ENCODE measurements around the gene LGALSL.

GRCh38 chr2:64456293-64456692 is 2.3 kb downstream of the LGALSL start:
- no peak for TF ChIP-seq POLR2A (IDR thresholded peaks at IDR 0.05)
- TF ChIP-seq, protein P1, sequence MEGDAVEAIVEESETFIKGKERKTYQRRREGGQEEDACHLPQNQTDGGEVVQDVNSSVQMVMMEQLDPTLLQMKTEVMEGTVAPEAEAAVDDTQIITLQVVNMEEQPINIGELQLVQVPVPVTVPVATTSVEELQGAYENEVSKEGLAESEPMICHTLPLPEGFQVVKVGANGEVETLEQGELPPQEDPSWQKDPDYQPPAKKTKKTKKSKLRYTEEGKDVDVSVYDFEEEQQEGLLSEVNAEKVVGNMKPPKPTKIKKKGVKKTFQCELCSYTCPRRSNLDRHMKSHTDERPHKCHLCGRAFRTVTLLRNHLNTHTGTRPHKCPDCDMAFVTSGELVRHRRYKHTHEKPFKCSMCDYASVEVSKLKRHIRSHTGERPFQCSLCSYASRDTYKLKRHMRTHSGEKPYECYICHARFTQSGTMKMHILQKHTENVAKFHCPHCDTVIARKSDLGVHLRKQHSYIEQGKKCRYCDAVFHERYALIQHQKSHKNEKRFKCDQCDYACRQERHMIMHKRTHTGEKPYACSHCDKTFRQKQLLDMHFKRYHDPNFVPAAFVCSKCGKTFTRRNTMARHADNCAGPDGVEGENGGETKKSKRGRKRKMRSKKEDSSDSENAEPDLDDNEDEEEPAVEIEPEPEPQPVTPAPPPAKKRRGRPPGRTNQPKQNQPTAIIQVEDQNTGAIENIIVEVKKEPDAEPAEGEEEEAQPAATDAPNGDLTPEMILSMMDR (IDR thresholded peaks at IDR 0.05) = no peak
- TF ChIP-seq POLR2AphosphoS5 (IDR thresholded peaks at IDR 0.05) = no peak
- no peak for TF ChIP-seq EP300 (IDR thresholded peaks at IDR 0.05)

All from stomach (tissue), 4 donors.